Brain microvascular endothelial cell (primary cell): Measurements from ENCODE around the gene NTF3.
A peak's percentile ranks its signal among the peaks of the same experiment; 100 is the strongest.

ENCODE experiments used
- DNase-seq: peaks from one replicate; pipeline ENCODE4 v3.0.0-alpha.2; 2020
- H3K27ac ChIP-seq: fragments of 250-450 bp; sonication (Bioruptor Pico); 2 replicates; pipeline ENCODE4 v1.5.1; 2020; ENCODE audit warnings: mild to moderate bottlenecking, moderate library complexity
- H3K27me3 ChIP-seq: fragments of 250-450 bp; sonication (Bioruptor Pico); replicated peaks from 2 replicates; pipeline ENCODE4 v1.5.1; 2020; ENCODE audit warnings: mild to moderate bottlenecking
- H3K36me3 ChIP-seq: fragments of 250-450 bp; sonication (Bioruptor Pico); replicated peaks from 2 replicates; pipeline ENCODE4 v1.5.1; 2020; ENCODE audit warnings: mild to moderate bottlenecking
- H3K4me3 ChIP-seq: 2 replicates; pipeline ENCODE4 v1.5.1; 2011; ENCODE audit warnings: low read depth, mild to moderate bottlenecking, control low read depth, low read length, moderate library complexity
- CTCF ChIP-seq: IDR thresholded peaks from 2 replicates; pipeline ENCODE4 v1.5.1; 2011; ENCODE audit warnings: low read depth, mild to moderate bottlenecking, moderate library complexity, low read length, control low read depth, inconsistent platforms; ENCODE audit errors: missing control alignments
- in situ Hi-C: cut with HindIII; loops from 2 replicates; pipeline ENCODE4 v1.10.0; 2017; ENCODE audit warnings: low sequenced_read_pairs, low pct_ligation_motif_present

NTF3 gene

GRCh38 chr12:5456030-5456429 is 24.1 kb downstream of the NTF3 start:
- no peak for DNase-seq
- Histone ChIP-seq H3K27ac (no peak overlapping the region), H3K27me3 (no peaks in the 10 kb centered on the region), H3K4me3 (no peak overlapping the region), H3K36me3 (no peaks in the 10 kb centered on the region)
- TF ChIP-seq CTCF = no peak
- in situ Hi-C loops = no loop called here

- in situ Hi-C loops = no loop called here
- peak; percentile 59 for DNase-seq
- Histone ChIP-seq H3K36me3 (no peaks in the 10 kb centered on the region), H3K27ac (peak overlapping the region; percentile 32), H3K4me3 (no peak overlapping the region), H3K27me3 (no peaks in the 10 kb centered on the region)
- TF ChIP-seq CTCF = no peak
Measured at GRCh38 chr12:5456906-5457305, 25.0 kb downstream of the NTF3 start.

- no peak for TF ChIP-seq CTCF
- Histone ChIP-seq H3K4me3 (no peak overlapping the region), H3K27me3 (no peaks in the 10 kb centered on the region), H3K36me3 (no peaks in the 10 kb centered on the region), H3K27ac (no peak overlapping the region)
- DNase-seq = no peak
- in situ Hi-C loops = no loop called here
Measured at GRCh38 chr12:5458229-5459050, 26.5 kb downstream of the NTF3 start.

- no peaks in the 10 kb centered on the region for H3K27me3 ChIP-seq
- no peak overlapping the region for H3K27ac ChIP-seq
- H3K4me3 ChIP-seq = no peak overlapping the region
- no peak for DNase-seq
- in situ Hi-C loops = no loop called here
- H3K36me3 ChIP-seq = no peaks in the 10 kb centered on the region
- no peak for TF ChIP-seq CTCF
Measured at GRCh38 chr12:5459051-5459782, 27.3 kb downstream of the NTF3 start.

GRCh38 chr12:5460817-5461216 is 28.9 kb downstream of the NTF3 start:
- no peaks in the 10 kb centered on the region for H3K27me3 ChIP-seq
- in situ Hi-C loops = no loop called here
- H3K36me3 ChIP-seq = no peaks in the 10 kb centered on the region
- DNase-seq = no peak
- TF ChIP-seq CTCF = no peak
- no peak overlapping the region for H3K27ac ChIP-seq
- no peak overlapping the region for H3K4me3 ChIP-seq

- Histone ChIP-seq H3K27ac (no peak overlapping the region), H3K27me3 (no peaks in the 10 kb centered on the region), H3K36me3 (no peaks in the 10 kb centered on the region), H3K4me3 (no peak overlapping the region)
- in situ Hi-C loops = no loop called here
- no peak for DNase-seq
- TF ChIP-seq CTCF = no peak
Measured at GRCh38 chr12:5461966-5462365, 30.1 kb downstream of the NTF3 start.
